Measurements from ENCODE around the gene SPEM2. TPM values are rescaled to one million over a fixed set of nuclear protein-coding genes. Genes with fewer than 3 reads are reported as not detected.
A peak's percentile ranks its signal among the peaks of the same experiment; 100 is the strongest.

The SPEM2 gene
- total RNA-seq, 1 donor from 2014 or later: not detected

GRCh38 chr17:7403727-7403976 lies 21.8 kb upstream of the SPEM2 start:
- H3K4me1 Mint-ChIP-seq (ENCODE audit: unreplicated experiment): peaks cover 27% of the 10 kb centered on the region
- no peak for TF ChIP-seq CTCF (IDR thresholded peaks at IDR 0.05)
- H3K27me3 Mint-ChIP-seq (ENCODE audit: unreplicated experiment): no peaks in the 10 kb centered on the region
- H3K4me3 Mint-ChIP-seq (ENCODE audit: unreplicated experiment): peak overlapping the region; percentile 83
- no peak for DNase-seq (ENCODE audit: extremely low spot score, unreplicated experiment)
- no peaks in the 10 kb centered on the region for H3K36me3 Mint-ChIP-seq (ENCODE audit: unreplicated experiment)
- H3K9me3 Mint-ChIP-seq (ENCODE audit: unreplicated experiment): no peaks in the 10 kb centered on the region
- H3K27ac Mint-ChIP-seq (ENCODE audit: unreplicated experiment): peak overlapping the region; percentile 90

- Mint-ChIP-seq H3K27me3 (ENCODE audit: unreplicated experiment) (no peaks in the 10 kb centered on the region), H3K9me3 (ENCODE audit: unreplicated experiment) (no peaks in the 10 kb centered on the region), H3K36me3 (ENCODE audit: unreplicated experiment) (peaks cover 2% of the 10 kb centered on the region), H3K4me3 (ENCODE audit: unreplicated experiment) (peak within 1 kb of the TSS; percentile 84), H3K4me1 (ENCODE audit: unreplicated experiment) (peaks cover 27% of the 10 kb centered on the region), H3K27ac (ENCODE audit: unreplicated experiment) (peak within 1 kb of the TSS; percentile 90)
- peak; percentile 99 for DNase-seq (ENCODE audit: extremely low spot score, unreplicated experiment)
- no peak for TF ChIP-seq CTCF (IDR thresholded peaks at IDR 0.05)
Observed at GRCh38 chr17:7403977-7404736, 21.3 kb upstream of the SPEM2 start, which contains the start of gene TMEM256. TMEM256 (minus strand) TSS chr17:7404097; CDS start chr17:7404084, 13 bp downstream.

GRCh38 chr17:7404737-7405349 lies 20.6 kb upstream of the SPEM2 start:
- Mint-ChIP-seq H3K27ac (ENCODE audit: unreplicated experiment) (peak overlapping the region; percentile 90), H3K9me3 (ENCODE audit: unreplicated experiment) (no peaks in the 10 kb centered on the region), H3K27me3 (ENCODE audit: unreplicated experiment) (no peaks in the 10 kb centered on the region), H3K4me3 (ENCODE audit: unreplicated experiment) (peak overlapping the region; percentile 84), H3K4me1 (ENCODE audit: unreplicated experiment) (peaks cover 25% of the 10 kb centered on the region), H3K36me3 (ENCODE audit: unreplicated experiment) (peaks cover 9% of the 10 kb centered on the region)
- no peak for TF ChIP-seq CTCF (IDR thresholded peaks at IDR 0.05)
- DNase-seq (ENCODE audit: extremely low spot score, unreplicated experiment): no peak

GRCh38 chr17:7405350-7406234 lies 19.8 kb upstream of the SPEM2 start:
- Mint-ChIP-seq H3K4me1 (ENCODE audit: unreplicated experiment) (peaks cover 25% of the 10 kb centered on the region), H3K9me3 (ENCODE audit: unreplicated experiment) (no peaks in the 10 kb centered on the region), H3K36me3 (ENCODE audit: unreplicated experiment) (peaks cover 16% of the 10 kb centered on the region), H3K27me3 (ENCODE audit: unreplicated experiment) (no peaks in the 10 kb centered on the region), H3K27ac (ENCODE audit: unreplicated experiment) (peak overlapping the region; percentile 80), H3K4me3 (ENCODE audit: unreplicated experiment) (peak overlapping the region; percentile 84)
- TF ChIP-seq CTCF (IDR thresholded peaks at IDR 0.05): no peak
- no peak for DNase-seq (ENCODE audit: extremely low spot score, unreplicated experiment)

All from osteocyte (in vitro differentiated cells).